Mesenchymal stem cell (in vitro differentiated cells and primary cell): ENCODE results near the gene COP1.
A peak's percentile ranks its signal among the peaks of the same experiment; 100 is the strongest.

ENCODE experiments used
- DNase-seq: peaks from one replicate; pipeline ENCODE4 v3.0.0-alpha.2; 2013
- H2AFZ ChIP-seq: one replicate; pipeline ENCODE4 v1.6.1; 2013; ENCODE audit warnings: low read depth, mild to moderate bottlenecking, control low read depth, inconsistent platforms, low read length, moderate library complexity
- H2AK5ac ChIP-seq: 2 replicates; pipeline ENCODE4 v1.6.1; 2013; ENCODE audit warnings: low read length, moderate library complexity, mild to moderate bottlenecking, inconsistent platforms; ENCODE audit not compliant: severe bottlenecking
- H2BK120ac ChIP-seq: one replicate; pipeline ENCODE4 v1.6.1; 2013; ENCODE audit warnings: low read depth, mild to moderate bottlenecking, inconsistent platforms, low read length, moderate library complexity
- H2BK12ac ChIP-seq, 2 experiments: one replicate each; pipeline ENCODE4 v1.6.1; 2013; ENCODE audit warnings: inconsistent platforms in 2 of 2, low read length in 2 of 2, mild to moderate bottlenecking in 2 of 2, moderate library complexity in 2 of 2, control low read depth in 1 of 2
- H2BK15ac ChIP-seq: one replicate; pipeline ENCODE4 v1.6.1; 2013; ENCODE audit warnings: mild to moderate bottlenecking, low read depth, inconsistent platforms; ENCODE audit not compliant: poor library complexity, severe bottlenecking
- H2BK5ac ChIP-seq: 2 replicates; pipeline ENCODE4 v1.6.1; 2013; ENCODE audit warnings: low read depth, mild to moderate bottlenecking, low read length, control low read depth, inconsistent platforms; ENCODE audit not compliant: poor library complexity, severe bottlenecking
- H3K14ac ChIP-seq, 2 experiments: one replicate each; pipeline ENCODE4 v1.6.1; 2013; ENCODE audit warnings: inconsistent platforms in 2 of 2, low read length in 2 of 2, control low read depth in 1 of 2, mild to moderate bottlenecking in 1 of 2, moderate library complexity in 1 of 2
- H3K18ac ChIP-seq, 2 experiments: one replicate each; pipeline ENCODE4 v1.6.1; 2013; ENCODE audit warnings: inconsistent platforms in 2 of 2, low read length in 2 of 2, control low read depth in 1 of 2, low read depth in 1 of 2, mild to moderate bottlenecking in 1 of 2
- H3K23ac ChIP-seq, 2 experiments: one replicate each; pipeline ENCODE4 v1.6.1; 2013; ENCODE audit warnings: inconsistent platforms in 2 of 2, low read length in 2 of 2, mild to moderate bottlenecking in 2 of 2, moderate library complexity in 2 of 2, control low read depth in 1 of 2
- H3K27ac ChIP-seq: 2 replicates; pipeline ENCODE4 v1.5.1; 2013; ENCODE audit warnings: mild to moderate bottlenecking, moderate library complexity, low read length, control low read depth, inconsistent platforms; ENCODE audit not compliant: poor library complexity, severe bottlenecking
- H3K27me3 ChIP-seq, 2 experiments: 2 replicates each; pipeline versions ENCODE4 v1.6.1 to v1.7.0; 2013; ENCODE audit warnings: low read length in 2 of 2, mild to moderate bottlenecking in 2 of 2, moderate library complexity in 2 of 2, control low read depth in 1 of 2, inconsistent platforms in 1 of 2; ENCODE audit not compliant: control insufficient read depth in 1 of 2, insufficient read depth in 1 of 2
- H3K36me3 ChIP-seq, 2 experiments: 2 replicates each; pipeline versions ENCODE4 v1.6.1 to v1.7.0; 2013; ENCODE audit warnings: low read length in 2 of 2, control low read depth in 1 of 2, inconsistent platforms in 1 of 2, low read depth in 1 of 2, mild to moderate bottlenecking in 1 of 2; ENCODE audit not compliant: insufficient read depth in 2 of 2, control insufficient read depth in 1 of 2
- H3K4ac ChIP-seq, 2 experiments: one replicate each; pipeline ENCODE4 v1.6.1; 2013; ENCODE audit warnings: inconsistent platforms in 2 of 2, low read length in 2 of 2, mild to moderate bottlenecking in 2 of 2, moderate library complexity in 2 of 2, control low read depth in 1 of 2, low read depth in 1 of 2
- H3K4me1 ChIP-seq: 2 replicates; pipeline ENCODE4 v1.6.1; 2013; ENCODE audit warnings: low read depth, low read length, control low read depth; ENCODE audit not compliant: control insufficient read depth, insufficient read depth
- H3K4me2 ChIP-seq: 2 replicates; pipeline ENCODE4 v1.6.1; 2013; ENCODE audit warnings: low read length, mild to moderate bottlenecking, inconsistent platforms; ENCODE audit not compliant: poor library complexity, severe bottlenecking
- H3K4me3 ChIP-seq, 2 experiments: 2 replicates each; pipeline versions ENCODE4 v1.5.1 to v1.7.0; 2013; ENCODE audit warnings: low read length in 2 of 2, mild to moderate bottlenecking in 2 of 2, control low read depth in 1 of 2, low read depth in 1 of 2; ENCODE audit not compliant: insufficient read depth in 1 of 2
- H3K79me1 ChIP-seq: replicated peaks from 2 replicates; pipeline ENCODE4 v1.6.1; 2013; ENCODE audit warnings: mild to moderate bottlenecking, control low read depth, low read length, inconsistent platforms; ENCODE audit not compliant: poor library complexity, severe bottlenecking
- H3K9ac ChIP-seq: 2 replicates; pipeline ENCODE4 v1.7.0; 2013; ENCODE audit warnings: mild to moderate bottlenecking, low read length, moderate library complexity
- H3K9me3 ChIP-seq: 2 replicates; pipeline ENCODE4 v1.7.0; 2013; ENCODE audit warnings: mild to moderate bottlenecking, low read length; ENCODE audit not compliant: control insufficient read depth
- H4K8ac ChIP-seq: one replicate; pipeline ENCODE4 v1.6.1; 2013; ENCODE audit warnings: inconsistent platforms, mild to moderate bottlenecking, low read length, moderate library complexity
- H4K91ac ChIP-seq: one replicate; pipeline ENCODE4 v1.6.1; 2013; ENCODE audit warnings: mild to moderate bottlenecking, low read length, inconsistent platforms
- WGBS: methylation state at CpG from one replicate; pipeline ENCODE4 v1.1.7; 2013; ENCODE audit warnings: mixed read lengths; 5-methylcytosine and 5-hydroxymethylcytosine counted together

Gene COP1

GRCh38 chr1:176068901-176069300 is 138.2 kb downstream of the COP1 start:
- H3K36me3 ChIP-seq: peaks cover 6 to 31% of the 10 kb centered on the region in 2 experiments
- H3K27ac ChIP-seq: no peak overlapping the region
- H3K4me3 ChIP-seq: no peak overlapping the region
- no peak overlapping the region for H3K4ac ChIP-seq
- H3K18ac ChIP-seq: no peak overlapping the region
- H3K23ac ChIP-seq: no peak overlapping the region
- H2AK5ac ChIP-seq: no peak overlapping the region
- no peak overlapping the region for H2BK15ac ChIP-seq
- H4K8ac ChIP-seq: no peak overlapping the region
- no peak overlapping the region for H3K4me2 ChIP-seq
- H4K91ac ChIP-seq: no peak overlapping the region
- H3K9me3 ChIP-seq: no peaks in the 10 kb centered on the region
- no peaks in the 10 kb centered on the region for H3K4me1 ChIP-seq
- no peak overlapping the region for H3K9ac ChIP-seq
- peaks cover 32% of the 10 kb centered on the region for H3K79me1 ChIP-seq
- no peak overlapping the region for H3K14ac ChIP-seq
- no peak overlapping the region for H2BK5ac ChIP-seq
- no peaks in the 10 kb centered on the region for H3K27me3 ChIP-seq
- no peak overlapping the region for H2BK12ac ChIP-seq
- DNase-seq: no peak
- 98% methylated on average over 4 of the region's 5 CpGs for WGBS
- no peak overlapping the region for H2AFZ ChIP-seq
- H2BK120ac ChIP-seq: no peak overlapping the region

GRCh38 chr1:176068256-176068655 is 138.8 kb downstream of the COP1 start:
- no CpG with 5 or more reads among the region's 2 CpGs for WGBS
- Histone ChIP-seq H3K4ac (no peak overlapping the region), H2AK5ac (no peak overlapping the region), H2BK12ac (no peak overlapping the region), H2AFZ (no peak overlapping the region), H3K79me1 (peaks cover 32% of the 10 kb centered on the region), H3K9ac (no peak overlapping the region), H2BK120ac (no peak overlapping the region), H3K27ac (no peak overlapping the region), H3K4me3 (no peak overlapping the region), H2BK5ac (no peak overlapping the region), H3K18ac (no peak overlapping the region), H2BK15ac (no peak overlapping the region), H4K8ac (no peak overlapping the region), H3K4me1 (no peaks in the 10 kb centered on the region), H3K4me2 (no peak overlapping the region), H3K14ac (no peak overlapping the region), H3K23ac (no peak overlapping the region), H3K9me3 (no peaks in the 10 kb centered on the region), H3K27me3 (no peaks in the 10 kb centered on the region), H3K36me3 (peaks cover 6 to 34% of the 10 kb centered on the region in 2 experiments), H4K91ac (no peak overlapping the region)
- no peak for DNase-seq

- H3K9ac ChIP-seq: no peak overlapping the region
- no peak overlapping the region for H2AK5ac ChIP-seq
- H3K4me3 ChIP-seq: no peak overlapping the region
- no peak overlapping the region for H3K14ac ChIP-seq
- H3K4me1 ChIP-seq: no peaks in the 10 kb centered on the region
- no peak overlapping the region for H3K18ac ChIP-seq
- 87% methylated on average over 1 of the region's 1 CpG for WGBS
- no peak overlapping the region for H2BK12ac ChIP-seq
- H3K23ac ChIP-seq: no peak overlapping the region
- H3K4ac ChIP-seq: no peak overlapping the region
- no peaks in the 10 kb centered on the region for H3K9me3 ChIP-seq
- H2BK5ac ChIP-seq: no peak overlapping the region
- no peak overlapping the region for H4K8ac ChIP-seq
- H3K4me2 ChIP-seq: no peak overlapping the region
- H3K27ac ChIP-seq: no peak overlapping the region
- no peak overlapping the region for H4K91ac ChIP-seq
- no peak overlapping the region for H2BK15ac ChIP-seq
- H3K79me1 ChIP-seq: peaks cover 32% of the 10 kb centered on the region
- peaks cover 6 to 31% of the 10 kb centered on the region in 2 experiments for H3K36me3 ChIP-seq
- no peak overlapping the region for H2AFZ ChIP-seq
- no peak overlapping the region for H2BK120ac ChIP-seq
- no peaks in the 10 kb centered on the region for H3K27me3 ChIP-seq
- no peak for DNase-seq
These were observed 140.4 kb downstream of the COP1 start for GRCh38 chr1:176066709-176067108.

- Histone ChIP-seq H2BK5ac (no peak overlapping the region), H3K79me1 (peaks cover 2% of the 10 kb centered on the region), H4K8ac (no peak overlapping the region), H2AK5ac (no peak overlapping the region), H3K18ac (no peak overlapping the region), H2AFZ (no peak overlapping the region), H3K36me3 (peaks cover 0 to 11% of the 10 kb centered on the region in 2 experiments), H2BK12ac (no peak overlapping the region), H4K91ac (no peak overlapping the region), H3K27ac (no peak overlapping the region), H3K9me3 (no peaks in the 10 kb centered on the region), H3K23ac (no peak overlapping the region), H3K14ac (no peak overlapping the region), H2BK15ac (no peak overlapping the region), H3K4me2 (no peak overlapping the region), H3K4me1 (no peaks in the 10 kb centered on the region), H3K27me3 (no peaks in the 10 kb centered on the region), H2BK120ac (no peak overlapping the region), H3K4ac (no peak overlapping the region), H3K4me3 (no peak overlapping the region), H3K9ac (no peak overlapping the region)
- 49% methylated on average over 2 of the region's 2 CpGs for WGBS
- peak; percentile 38 for DNase-seq
These were observed 148.4 kb downstream of the COP1 start for GRCh38 chr1:176058686-176059085.
